ENCODE measurements around the gene CUX1. TPM values are rescaled to one million over a fixed set of nuclear protein-coding genes. Genes with fewer than 3 reads are reported as not detected.

CUX1 gene
- total and polyA plus RNA-seq, 12 donors: 34.5 to 176 (median 145) TPM

- H3K27ac ChIP-seq: peak overlapping the region in 9 of 10 donors; percentile 36 to 93 (median 73)
- H3K4me1 ChIP-seq: peaks cover 11 to 80% (median 49%) of the 10 kb centered on the region in 9 donors
- H3K9me3 ChIP-seq: no peaks in the 10 kb centered on the region
- TF ChIP-seq, protein P1, sequence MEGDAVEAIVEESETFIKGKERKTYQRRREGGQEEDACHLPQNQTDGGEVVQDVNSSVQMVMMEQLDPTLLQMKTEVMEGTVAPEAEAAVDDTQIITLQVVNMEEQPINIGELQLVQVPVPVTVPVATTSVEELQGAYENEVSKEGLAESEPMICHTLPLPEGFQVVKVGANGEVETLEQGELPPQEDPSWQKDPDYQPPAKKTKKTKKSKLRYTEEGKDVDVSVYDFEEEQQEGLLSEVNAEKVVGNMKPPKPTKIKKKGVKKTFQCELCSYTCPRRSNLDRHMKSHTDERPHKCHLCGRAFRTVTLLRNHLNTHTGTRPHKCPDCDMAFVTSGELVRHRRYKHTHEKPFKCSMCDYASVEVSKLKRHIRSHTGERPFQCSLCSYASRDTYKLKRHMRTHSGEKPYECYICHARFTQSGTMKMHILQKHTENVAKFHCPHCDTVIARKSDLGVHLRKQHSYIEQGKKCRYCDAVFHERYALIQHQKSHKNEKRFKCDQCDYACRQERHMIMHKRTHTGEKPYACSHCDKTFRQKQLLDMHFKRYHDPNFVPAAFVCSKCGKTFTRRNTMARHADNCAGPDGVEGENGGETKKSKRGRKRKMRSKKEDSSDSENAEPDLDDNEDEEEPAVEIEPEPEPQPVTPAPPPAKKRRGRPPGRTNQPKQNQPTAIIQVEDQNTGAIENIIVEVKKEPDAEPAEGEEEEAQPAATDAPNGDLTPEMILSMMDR (IDR thresholded peaks at IDR 0.05): no peak
- no peak for ATAC-seq
- intact Hi-C loops (cut with DNase I): no loop called here
- H3K4me3 ChIP-seq: no peak overlapping the region
- no peak for DNase-seq
- WGBS, 2 donors: 88 to 91% methylated on average over 29 of the region's 29 CpGs
- no peaks in the 10 kb centered on the region for H3K36me3 ChIP-seq
- H3K27me3 ChIP-seq: no peaks in the 10 kb centered on the region
Observed at GRCh38 chr7:101952355-101953247, 135.2 kb downstream of the CUX1 start.

DNA sequence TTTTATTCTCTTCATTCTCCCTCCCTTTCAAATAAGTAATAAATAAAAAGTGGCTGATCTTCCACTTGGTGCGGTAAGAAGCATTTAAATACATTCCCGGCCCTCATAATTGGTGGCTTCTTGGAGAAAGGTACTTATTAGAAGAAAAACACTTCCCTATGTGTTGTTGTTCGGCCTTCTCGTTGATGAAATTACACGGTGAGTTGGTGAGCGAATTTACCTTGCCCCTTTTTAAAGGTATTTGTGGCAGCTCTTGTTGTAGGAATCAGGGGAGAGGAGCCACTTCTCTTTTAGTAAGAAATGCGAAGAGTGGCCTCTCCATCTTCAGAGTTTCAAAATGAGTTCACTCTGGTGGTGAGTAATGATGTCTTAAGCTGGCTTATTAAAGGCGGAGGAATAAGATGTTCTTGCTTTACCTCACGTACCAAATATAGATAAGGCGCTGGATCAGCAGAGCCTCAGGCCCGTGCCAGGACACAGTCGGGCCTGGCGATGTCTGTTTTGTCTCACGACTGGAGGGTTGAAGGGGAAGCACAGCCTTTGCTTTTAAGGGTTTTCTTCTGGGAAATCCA lies 135.9 kb downstream of the CUX1 start:
- Histone ChIP-seq H3K36me3 (no peaks in the 10 kb centered on the region), H3K27me3 (no peaks in the 10 kb centered on the region), H3K4me1 (peaks cover 7 to 80% (median 44%) of the 10 kb centered on the region in 9 donors), H3K27ac (peak overlapping the region; percentile 13 to 93 (median 72)), H3K4me3 (no peak overlapping the region), H3K9me3 (no peaks in the 10 kb centered on the region)
- DNase-seq (peak in 1 of 2 donors; percentile 37), ATAC-seq (peak in 5 of 8 donors; percentile 52 to 75 (median 56))
- intact Hi-C loops (cut with DNase I): no loop called here
- WGBS, 2 donors: 63% methylated on average over 14 of the region's 14 CpGs
- TF ChIP-seq, protein P1 (IDR thresholded peaks at IDR 0.05): no peak

GRCh38 chr7:101954499-101954898 lies 137.1 kb downstream of the CUX1 start:
- Histone ChIP-seq H3K27me3 (no peaks in the 10 kb centered on the region), H3K4me3 (no peak overlapping the region), H3K36me3 (peaks cover 0 to 2% (median 0%) of the 10 kb centered on the region in 9 donors), H3K9me3 (no peaks in the 10 kb centered on the region), H3K4me1 (peaks cover 5 to 80% (median 37%) of the 10 kb centered on the region in 9 donors), H3K27ac (peak overlapping the region in 9 of 10 donors; percentile 47 to 93 (median 81))
- no peak for DNase-seq
- TF ChIP-seq, protein P1 (IDR thresholded peaks at IDR 0.05): no peak
- WGBS, 2 donors: 93% methylated on average over 5 of the region's 5 CpGs
- intact Hi-C loops (cut with DNase I): no loop called here
- ATAC-seq: no peak

DNA sequence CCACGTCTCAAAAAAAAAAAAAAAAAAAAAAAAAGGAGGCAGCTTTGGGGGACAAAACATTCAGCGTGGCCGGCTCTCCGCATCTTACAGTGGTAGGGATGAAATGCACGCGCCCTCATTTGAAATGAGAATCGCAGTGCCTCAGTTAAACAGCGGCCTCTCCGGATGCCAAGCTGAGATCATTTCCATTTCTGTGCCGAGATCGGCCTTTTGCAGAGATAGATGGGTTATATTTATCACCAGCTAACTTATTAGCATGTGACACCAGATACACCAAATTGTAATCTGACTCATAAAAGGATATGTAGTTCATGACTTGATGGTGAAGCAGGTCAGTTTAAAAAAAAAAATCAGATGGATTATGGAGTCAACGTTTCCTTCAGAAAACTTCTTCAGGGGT lies 138.7 kb downstream of the CUX1 start:
- ATAC-seq (peak; percentile 57 to 89 (median 79)), DNase-seq (peak in 1 of 2 donors; percentile 71)
- H3K4me1 ChIP-seq: peaks cover 3 to 69% (median 34%) of the 10 kb centered on the region in 9 donors
- TF ChIP-seq, protein P1 (IDR thresholded peaks at IDR 0.05): no peak
- H3K4me3 ChIP-seq: no peak overlapping the region
- H3K9me3 ChIP-seq: no peaks in the 10 kb centered on the region
- H3K36me3 ChIP-seq: peaks cover 0 to 10% (median 0%) of the 10 kb centered on the region in 9 donors
- intact Hi-C loops (cut with DNase I): no loop called here
- H3K27ac ChIP-seq: peak overlapping the region; percentile 47 to 93 (median 81)
- no peaks in the 10 kb centered on the region for H3K27me3 ChIP-seq
- WGBS, 2 donors: 34 to 63% methylated on average over 12 of the region's 12 CpGs

All from heart right ventricle (tissue), 16 donors.